Measurements from ENCODE around the gene GPRC5C. TPM values are rescaled to one million over a fixed set of nuclear protein-coding genes. Genes with fewer than 3 reads are reported as not detected.

GPRC5C gene
- total and polyA plus RNA-seq, 2 of the 13 experiments (the other 11 are each of a cell fraction or from before 2014, with no cell fraction given): 85.6 to 300 TPM

DNA sequence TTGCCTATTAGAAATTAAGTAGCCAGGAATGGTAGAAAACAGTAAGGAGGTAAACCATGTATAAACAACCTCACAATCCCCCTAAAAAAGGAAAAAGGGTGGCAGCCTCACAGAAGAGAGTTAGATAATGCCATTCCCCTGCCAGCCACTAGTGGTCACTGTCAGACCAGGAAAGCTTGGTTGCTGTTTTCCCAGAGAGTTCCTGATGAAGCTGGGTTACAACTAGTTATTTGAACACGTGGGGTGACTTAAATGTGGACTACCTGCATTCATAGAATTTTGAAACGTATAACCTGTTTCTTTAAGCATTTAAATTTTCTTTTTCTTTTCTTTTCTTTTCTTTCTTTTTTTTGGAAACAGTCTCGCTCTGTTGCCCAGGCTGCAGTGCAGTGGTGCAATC lies 5.8 kb downstream of the GPRC5C start (continued):
- TF ChIP-seq, protein P1, sequence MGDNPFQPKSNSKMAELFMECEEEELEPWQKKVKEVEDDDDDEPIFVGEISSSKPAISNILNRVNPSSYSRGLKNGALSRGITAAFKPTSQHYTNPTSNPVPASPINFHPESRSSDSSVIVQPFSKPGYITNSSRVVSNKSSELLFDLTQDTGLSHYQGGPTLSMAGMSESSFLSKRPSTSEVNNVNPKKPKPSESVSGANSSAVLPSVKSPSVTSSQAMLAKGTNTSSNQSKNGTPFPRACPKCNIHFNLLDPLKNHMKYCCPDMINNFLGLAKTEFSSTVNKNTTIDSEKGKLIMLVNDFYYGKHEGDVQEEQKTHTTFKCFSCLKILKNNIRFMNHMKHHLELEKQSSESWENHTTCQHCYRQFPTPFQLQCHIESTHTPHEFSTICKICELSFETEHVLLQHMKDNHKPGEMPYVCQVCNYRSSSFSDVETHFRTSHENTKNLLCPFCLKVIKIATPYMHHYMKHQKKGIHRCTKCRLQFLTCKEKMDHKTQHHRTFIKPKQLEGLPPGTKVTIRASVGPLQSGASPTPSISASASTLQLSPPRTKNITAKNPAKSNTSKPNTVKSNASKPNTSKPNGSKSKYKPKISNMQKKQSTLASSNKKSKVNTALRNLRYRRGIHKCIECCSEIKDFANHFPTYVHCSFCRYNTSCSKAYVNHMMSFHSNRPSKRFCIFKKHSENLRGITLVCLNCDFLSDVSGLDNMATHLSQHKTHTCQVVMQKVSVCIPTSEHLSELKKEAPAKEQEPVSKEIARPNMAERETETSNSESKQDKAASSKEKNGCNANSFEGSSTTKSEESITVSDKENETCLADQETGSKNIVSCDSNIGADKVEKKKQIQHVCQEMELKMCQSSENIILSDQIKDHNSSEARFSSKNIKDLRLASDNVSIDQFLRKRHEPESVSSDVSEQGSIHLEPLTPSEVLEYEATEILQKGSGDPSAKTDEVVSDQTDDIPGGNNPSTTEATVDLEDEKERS (CRISPR knock-in tag; IDR thresholded peaks at IDR 0.05): peak; percentile 77; the same call in 1 of the 2 replicates
- no peak for TF ChIP-seq POLR2G (IDR thresholded peaks at IDR 0.05; ENCODE audit: low read depth, low read length)
- TF ChIP-seq, protein P2, sequence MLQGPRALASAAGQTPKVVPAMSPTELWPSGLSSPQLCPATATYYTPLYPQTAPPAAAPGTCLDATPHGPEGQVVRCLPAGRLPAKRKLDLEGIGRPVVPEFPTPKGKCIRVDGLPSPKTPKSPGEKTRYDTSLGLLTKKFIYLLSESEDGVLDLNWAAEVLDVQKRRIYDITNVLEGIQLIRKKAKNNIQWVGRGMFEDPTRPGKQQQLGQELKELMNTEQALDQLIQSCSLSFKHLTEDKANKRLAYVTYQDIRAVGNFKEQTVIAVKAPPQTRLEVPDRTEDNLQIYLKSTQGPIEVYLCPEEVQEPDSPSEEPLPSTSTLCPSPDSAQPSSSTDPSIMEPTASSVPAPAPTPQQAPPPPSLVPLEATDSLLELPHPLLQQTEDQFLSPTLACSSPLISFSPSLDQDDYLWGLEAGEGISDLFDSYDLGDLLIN (CRISPR knock-in tag; IDR thresholded peaks at IDR 0.05; ENCODE audit: borderline replicate concordance): no peak
- no peak for TF ChIP-seq SP140L (CRISPR knock-in tag; IDR thresholded peaks at IDR 0.05; ENCODE audit: borderline replicate concordance)
- TF ChIP-seq ZMYM2 (CRISPR knock-in tag; IDR thresholded peaks at IDR 0.05): no peak
- TF ChIP-seq ZNF607 (CRISPR knock-in tag; IDR thresholded peaks at IDR 0.05; ENCODE audit: borderline replicate concordance): no peak
- TF ChIP-seq TBX3 (IDR thresholded peaks at IDR 0.05; ENCODE audit: borderline replicate concordance): no peak
- TF ChIP-seq NFYC (CRISPR knock-in tag; IDR thresholded peaks at IDR 0.05): no peak
- no peak for TF ChIP-seq DPF2 (CRISPR knock-in tag; IDR thresholded peaks at IDR 0.05; ENCODE audit: borderline replicate concordance, low read depth)
- TF ChIP-seq MIXL1 (CRISPR knock-in tag; IDR thresholded peaks at IDR 0.05): 0 out of 2 replicates have a peak, but pooled peaks have one; percentile 10
- TF ChIP-seq ZNF138 (CRISPR knock-in tag; IDR thresholded peaks at IDR 0.05; ENCODE audit: low read depth): no peak
- peak; percentile 90 for TF ChIP-seq SMC3 (IDR thresholded peaks at IDR 0.05; ENCODE audit: low read length)
- TF ChIP-seq TCF12 (IDR thresholded peaks at IDR 0.05): no peak
- no peak for TF ChIP-seq TCF12 (CRISPR knock-in tag; IDR thresholded peaks at IDR 0.05)
- no peak for TF ChIP-seq ZNF746 (CRISPR knock-in tag; IDR thresholded peaks at IDR 0.05)
- TF ChIP-seq ATF7-NPFF (CRISPR knock-in tag; IDR thresholded peaks at IDR 0.05; ENCODE audit: low read depth): no peak
- TF ChIP-seq, protein P3, sequence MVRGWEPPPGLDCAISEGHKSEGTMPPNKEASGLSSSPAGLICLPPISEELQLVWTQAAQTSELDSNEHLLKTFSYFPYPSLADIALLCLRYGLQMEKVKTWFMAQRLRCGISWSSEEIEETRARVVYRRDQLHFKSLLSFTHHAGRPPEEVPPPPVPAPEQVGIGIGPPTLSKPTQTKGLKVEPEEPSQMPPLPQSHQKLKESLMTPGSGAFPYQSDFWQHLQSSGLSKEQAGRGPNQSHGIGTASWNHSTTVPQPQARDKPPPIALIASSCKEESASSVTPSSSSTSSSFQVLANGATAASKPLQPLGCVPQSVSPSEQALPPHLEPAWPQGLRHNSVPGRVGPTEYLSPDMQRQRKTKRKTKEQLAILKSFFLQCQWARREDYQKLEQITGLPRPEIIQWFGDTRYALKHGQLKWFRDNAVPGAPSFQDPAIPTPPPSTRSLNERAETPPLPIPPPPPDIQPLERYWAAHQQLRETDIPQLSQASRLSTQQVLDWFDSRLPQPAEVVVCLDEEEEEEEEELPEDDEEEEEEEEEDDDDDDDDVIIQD (CRISPR knock-in tag; IDR thresholded peaks at IDR 0.05; ENCODE audit: low read depth): peak; percentile 9; the same call in 1 of the 2 replicates
- TF ChIP-seq HMGA1 (CRISPR knock-in tag; conservative IDR thresholded peaks at IDR 0.05): no peak
- TF ChIP-seq ZNF883 (CRISPR knock-in tag; IDR thresholded peaks at IDR 0.05; ENCODE audit: not compliant biosample characterization): no peak
- TF ChIP-seq, protein P4, sequence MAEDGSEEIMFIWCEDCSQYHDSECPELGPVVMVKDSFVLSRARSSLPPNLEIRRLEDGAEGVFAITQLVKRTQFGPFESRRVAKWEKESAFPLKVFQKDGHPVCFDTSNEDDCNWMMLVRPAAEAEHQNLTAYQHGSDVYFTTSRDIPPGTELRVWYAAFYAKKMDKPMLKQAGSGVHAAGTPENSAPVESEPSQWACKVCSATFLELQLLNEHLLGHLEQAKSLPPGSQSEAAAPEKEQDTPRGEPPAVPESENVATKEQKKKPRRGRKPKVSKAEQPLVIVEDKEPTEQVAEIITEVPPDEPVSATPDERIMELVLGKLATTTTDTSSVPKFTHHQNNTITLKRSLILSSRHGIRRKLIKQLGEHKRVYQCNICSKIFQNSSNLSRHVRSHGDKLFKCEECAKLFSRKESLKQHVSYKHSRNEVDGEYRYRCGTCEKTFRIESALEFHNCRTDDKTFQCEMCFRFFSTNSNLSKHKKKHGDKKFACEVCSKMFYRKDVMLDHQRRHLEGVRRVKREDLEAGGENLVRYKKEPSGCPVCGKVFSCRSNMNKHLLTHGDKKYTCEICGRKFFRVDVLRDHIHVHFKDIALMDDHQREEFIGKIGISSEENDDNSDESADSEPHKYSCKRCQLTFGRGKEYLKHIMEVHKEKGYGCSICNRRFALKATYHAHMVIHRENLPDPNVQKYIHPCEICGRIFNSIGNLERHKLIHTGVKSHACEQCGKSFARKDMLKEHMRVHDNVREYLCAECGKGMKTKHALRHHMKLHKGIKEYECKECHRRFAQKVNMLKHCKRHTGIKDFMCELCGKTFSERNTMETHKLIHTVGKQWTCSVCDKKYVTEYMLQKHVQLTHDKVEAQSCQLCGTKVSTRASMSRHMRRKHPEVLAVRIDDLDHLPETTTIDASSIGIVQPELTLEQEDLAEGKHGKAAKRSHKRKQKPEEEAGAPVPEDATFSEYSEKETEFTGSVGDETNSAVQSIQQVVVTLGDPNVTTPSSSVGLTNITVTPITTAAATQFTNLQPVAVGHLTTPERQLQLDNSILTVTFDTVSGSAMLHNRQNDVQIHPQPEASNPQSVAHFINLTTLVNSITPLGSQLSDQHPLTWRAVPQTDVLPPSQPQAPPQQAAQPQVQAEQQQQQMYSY (CRISPR knock-in tag; IDR thresholded peaks at IDR 0.05): no peak
- no peak for TF ChIP-seq MXD4 (CRISPR knock-in tag; IDR thresholded peaks at IDR 0.05)
- TF ChIP-seq CBX5 (CRISPR knock-in tag; IDR thresholded peaks at IDR 0.05; ENCODE audit: borderline replicate concordance): peak; percentile 81

Measured in HepG2 (cell line).